Gastroesophageal sphincter (tissue), 4 donors: Measurements from ENCODE around the gene PHLPP1. TPM values are rescaled to one million over a fixed set of nuclear protein-coding genes. Genes with fewer than 3 reads are reported as not detected.

Experiments
- ATAC-seq: fragments of 150-250 bp; one replicate; pipeline ENCODE4 v1.9.1; 2016; ENCODE audit warnings: mild to moderate bottlenecking, moderate library complexity
- H3K27ac ChIP-seq, 4 donors: fragments of 200-600 bp; sonication (generic) in 3 of 4; 1 replicate in 3 of 4; 2 replicates in 1 of 4; pipeline ENCODE4 v1.5.1; 2016 to 2019
- H3K27me3 ChIP-seq: fragments of 200-600 bp; sonication (generic); one replicate; pipeline ENCODE4 v1.5.1; 2019
- H3K36me3 ChIP-seq, 2 donors: fragments of 200-600 bp; sonication (generic); one replicate each; pipeline ENCODE4 v1.5.1; 2019; ENCODE audit warnings: control low read depth in 1 of 2
- H3K4me1 ChIP-seq, 3 donors: fragments of 200-600 bp; sonication (generic); 1 replicate in 2 of 3; 2 replicates in 1 of 3; pipeline ENCODE4 v1.5.1; 2016 to 2019; ENCODE audit warnings: control low read depth in 2 of 3
- H3K4me3 ChIP-seq, 2 donors: fragments of 200-600 bp; sonication (generic); one replicate each; pipeline ENCODE4 v1.5.1; 2019; ENCODE audit warnings: mild to moderate bottlenecking in 1 of 2, moderate library complexity in 1 of 2
- H3K9me3 ChIP-seq, 3 donors: fragments of 200-600 bp; sonication (generic); one replicate each; pipeline ENCODE4 v1.5.1; 2017 to 2019; ENCODE audit warnings: control low read depth in 2 of 3
- CTCF ChIP-seq, 4 experiments: fragments of 200-600 bp in 2 of 4; fragments of 450-650 bp in 2 of 4; sonication (generic) in 1 of 4; IDR thresholded peaks; one replicate each; pipeline ENCODE4 v1.5.1; 2017 to 2019; ENCODE audit warnings: antibody characterized with exemption in 4 of 4, mild to moderate bottlenecking in 2 of 4, moderate library complexity in 2 of 4
- EP300 ChIP-seq: sonication (generic); formaldehyde crosslinking; IDR thresholded peaks from one replicate; pipeline ENCODE4 v1.6.1; 2017; ENCODE audit warnings: antibody characterized with exemption, mild to moderate bottlenecking
- POLR2A ChIP-seq, 2 donors: fragments of 450-650 bp; IDR thresholded peaks; one replicate each; pipeline ENCODE4 v1.6.1; 2017; ENCODE audit warnings: antibody characterized with exemption in 2 of 2, mild to moderate bottlenecking in 2 of 2, moderate library complexity in 1 of 2
- POLR2AphosphoS5 ChIP-seq: sonication (generic); formaldehyde crosslinking; IDR thresholded peaks from one replicate; pipeline ENCODE4 v1.6.1; 2017; ENCODE audit warnings: antibody characterized with exemption
- WGBS, 2 donors: methylation state at CpG; one replicate each; pipeline ENCODE4 v1.1.5; 2018; ENCODE audit warnings: low coverage in 1 of 2; 5-methylcytosine and 5-hydroxymethylcytosine counted together
- total RNA-seq, 4 donors: library from RNA; depleted of rRNA; stranded (reverse); fragments of >200 nt; gene quantifications; one replicate each; pipeline ENCODE4 v1.1.0, GENCODE V29; 2016

The PHLPP1 gene
- total RNA-seq, 4 donors from 2014 or later = 10.8 to 19.1 (median 16.3) TPM

- no peak overlapping the region for H3K4me3 ChIP-seq
- peaks cover 0 to 10% (median 3%) of the 10 kb centered on the region in 3 donors for H3K4me1 ChIP-seq
- H3K27ac ChIP-seq = no peak overlapping the region
- no peaks in the 10 kb centered on the region for H3K27me3 ChIP-seq
- TF ChIP-seq CTCF (IDR thresholded peaks at IDR 0.05) = no peak
- no peak for TF ChIP-seq EP300
- no peak for TF ChIP-seq POLR2AphosphoS5
- TF ChIP-seq POLR2A (IDR thresholded peaks at IDR 0.05) = no peak
- 92 to 94% methylated on average over 2 to 4 of the region's 5 CpGs for WGBS, 2 donors
- no peak for ATAC-seq
- H3K36me3 ChIP-seq = no peaks in the 10 kb centered on the region
- H3K9me3 ChIP-seq = no peaks in the 10 kb centered on the region
Measured at GRCh38 chr18:63003899-63004298, 288.6 kb downstream of the PHLPP1 start.

- Histone ChIP-seq H3K4me1 (peaks cover 0 to 5% (median 0%) of the 10 kb centered on the region in 3 donors), H3K27ac (no peak overlapping the region), H3K27me3 (no peaks in the 10 kb centered on the region), H3K4me3 (no peak overlapping the region), H3K36me3 (no peaks in the 10 kb centered on the region), H3K9me3 (no peaks in the 10 kb centered on the region)
- ATAC-seq = no peak
- 75 to 100% methylated on average over 3 to 6 of the region's 9 CpGs for WGBS, 2 donors
- TF ChIP-seq CTCF (IDR thresholded peaks at IDR 0.05) (no peak), EP300 (no peak), POLR2A (IDR thresholded peaks at IDR 0.05) (no peak), POLR2AphosphoS5 (no peak)
Measured at GRCh38 chr18:63004466-63005089, 289.2 kb downstream of the PHLPP1 start.

- no peak for ATAC-seq
- WGBS, 2 donors = 90% methylated on average over 2 of the region's 8 CpGs; no CpG with 5 or more reads in 1 of the 2 donors
- TF ChIP-seq EP300 (no peak), POLR2A (IDR thresholded peaks at IDR 0.05) (no peak), POLR2AphosphoS5 (no peak), CTCF (IDR thresholded peaks at IDR 0.05) (no peak)
- Histone ChIP-seq H3K9me3 (no peaks in the 10 kb centered on the region), H3K27ac (no peak overlapping the region), H3K36me3 (no peaks in the 10 kb centered on the region), H3K27me3 (no peaks in the 10 kb centered on the region), H3K4me1 (no peaks in the 10 kb centered on the region), H3K4me3 (no peak overlapping the region)
Measured at GRCh38 chr18:63005306-63005705, 290.0 kb downstream of the PHLPP1 start.

- Histone ChIP-seq H3K27ac (no peak overlapping the region), H3K27me3 (no peaks in the 10 kb centered on the region), H3K36me3 (no peaks in the 10 kb centered on the region), H3K4me1 (no peaks in the 10 kb centered on the region), H3K4me3 (no peak overlapping the region), H3K9me3 (no peaks in the 10 kb centered on the region)
- TF ChIP-seq POLR2AphosphoS5 = no peak
- TF ChIP-seq EP300 = no peak
- TF ChIP-seq POLR2A (IDR thresholded peaks at IDR 0.05) = no peak
- TF ChIP-seq CTCF (IDR thresholded peaks at IDR 0.05) = no peak
- ATAC-seq = no peak
- 93 to 100% methylated on average over 1 to 3 of the region's 3 CpGs for WGBS, 2 donors
Measured at GRCh38 chr18:63007231-63007630, 291.9 kb downstream of the PHLPP1 start.

GRCh38 chr18:63016270-63016669, 300.9 kb downstream of the PHLPP1 start:
- ATAC-seq = peak; percentile 53
- H3K4me3 ChIP-seq = no peak overlapping the region
- no peak overlapping the region for H3K27ac ChIP-seq
- H3K4me1 ChIP-seq = no peaks in the 10 kb centered on the region
- 0 to 2% methylated on average over 4 of the region's 4 CpGs for WGBS, 2 donors
- no peaks in the 10 kb centered on the region for H3K36me3 ChIP-seq
- H3K9me3 ChIP-seq = no peaks in the 10 kb centered on the region
- TF ChIP-seq EP300 (no peak), CTCF (IDR thresholded peaks at IDR 0.05) (peak; percentile 67 to 81 (median 78)), POLR2AphosphoS5 (no peak), POLR2A (IDR thresholded peaks at IDR 0.05) (no peak)
- peaks cover 8% of the 10 kb centered on the region for H3K27me3 ChIP-seq
